ENCODE data around the gene RBM38. TPM values are rescaled to one million over a fixed set of nuclear protein-coding genes. Genes with fewer than 3 reads are reported as not detected.

The RBM38 gene
- total RNA-seq, 1 experiment from 2014 or later: 39.9 TPM

DNA sequence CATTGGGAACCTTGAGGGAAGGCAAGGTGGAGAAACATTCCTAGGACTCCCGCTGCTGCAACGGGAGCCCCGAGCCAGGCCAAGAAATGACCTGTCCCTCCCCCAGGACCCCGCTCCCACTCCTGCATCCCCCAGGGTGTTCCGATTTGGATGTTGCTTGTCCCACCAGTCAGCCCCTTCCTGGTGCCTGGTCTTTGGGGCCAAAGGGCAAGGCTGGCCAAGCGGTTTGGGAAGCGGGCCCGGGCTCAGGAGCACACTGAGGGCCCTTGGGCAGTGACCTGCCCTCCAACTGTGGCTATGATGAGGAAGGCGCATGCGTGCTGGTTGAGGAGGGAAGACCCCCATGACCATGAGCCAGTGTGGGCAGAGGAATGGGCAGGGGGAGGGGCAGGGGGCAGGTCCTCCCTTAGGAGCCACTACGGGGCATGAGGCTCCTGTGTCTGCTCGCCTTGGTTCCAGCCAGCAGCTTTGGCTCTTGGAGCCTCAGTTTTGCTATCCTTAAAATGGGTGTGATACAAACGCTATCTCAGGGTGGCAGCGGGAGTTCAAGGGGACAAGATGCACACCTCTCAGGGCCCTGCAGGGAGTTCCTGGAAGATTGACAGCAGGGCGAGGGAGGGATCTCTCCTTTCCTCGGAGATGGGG is 50.4 kb downstream of the RBM38 start:
- no peaks in the 10 kb centered on the region for H3K27me3 ChIP-seq (ENCODE audit: control insufficient read depth, insufficient read depth, low read length)
- peaks cover 11% of the 10 kb centered on the region for H3K4me1 ChIP-seq (ENCODE audit: control insufficient read depth, insufficient read depth, low read length)
- no peak overlapping the region for H3K4me3 ChIP-seq (ENCODE audit: low read depth in 2 of 2, low read length in 2 of 2)
- DNase-seq (ENCODE audit: low read depth, low spot score): no peak
- in situ Hi-C loops (cut with HindIII; ENCODE audit: low pct_unique_long_range_greater_than_20kb, low sequenced_read_pairs) (no loop called here), intact Hi-C loops (cut with micrococcal nuclease; ENCODE audit: unreplicated experiment) (no loop called here)
- no peaks in the 10 kb centered on the region for H3K36me3 ChIP-seq (ENCODE audit: control insufficient read depth, insufficient read depth, low read length)
- TF ChIP-seq SIN3A (IDR thresholded peaks at IDR 0.05; ENCODE audit: borderline replicate concordance, insufficient read depth, low read depth, low read length): no peak
- no peak for TF ChIP-seq POLR2AphosphoS5 (IDR thresholded peaks at IDR 0.05; ENCODE audit: low read depth, low read length)
- no peak for TF ChIP-seq TCF7L2 (IDR thresholded peaks at IDR 0.05; ENCODE audit: low read depth, low read length)
- TF ChIP-seq, protein P1, sequence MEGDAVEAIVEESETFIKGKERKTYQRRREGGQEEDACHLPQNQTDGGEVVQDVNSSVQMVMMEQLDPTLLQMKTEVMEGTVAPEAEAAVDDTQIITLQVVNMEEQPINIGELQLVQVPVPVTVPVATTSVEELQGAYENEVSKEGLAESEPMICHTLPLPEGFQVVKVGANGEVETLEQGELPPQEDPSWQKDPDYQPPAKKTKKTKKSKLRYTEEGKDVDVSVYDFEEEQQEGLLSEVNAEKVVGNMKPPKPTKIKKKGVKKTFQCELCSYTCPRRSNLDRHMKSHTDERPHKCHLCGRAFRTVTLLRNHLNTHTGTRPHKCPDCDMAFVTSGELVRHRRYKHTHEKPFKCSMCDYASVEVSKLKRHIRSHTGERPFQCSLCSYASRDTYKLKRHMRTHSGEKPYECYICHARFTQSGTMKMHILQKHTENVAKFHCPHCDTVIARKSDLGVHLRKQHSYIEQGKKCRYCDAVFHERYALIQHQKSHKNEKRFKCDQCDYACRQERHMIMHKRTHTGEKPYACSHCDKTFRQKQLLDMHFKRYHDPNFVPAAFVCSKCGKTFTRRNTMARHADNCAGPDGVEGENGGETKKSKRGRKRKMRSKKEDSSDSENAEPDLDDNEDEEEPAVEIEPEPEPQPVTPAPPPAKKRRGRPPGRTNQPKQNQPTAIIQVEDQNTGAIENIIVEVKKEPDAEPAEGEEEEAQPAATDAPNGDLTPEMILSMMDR (IDR thresholded peaks at IDR 0.05): no peak
- TF ChIP-seq, protein P2, sequence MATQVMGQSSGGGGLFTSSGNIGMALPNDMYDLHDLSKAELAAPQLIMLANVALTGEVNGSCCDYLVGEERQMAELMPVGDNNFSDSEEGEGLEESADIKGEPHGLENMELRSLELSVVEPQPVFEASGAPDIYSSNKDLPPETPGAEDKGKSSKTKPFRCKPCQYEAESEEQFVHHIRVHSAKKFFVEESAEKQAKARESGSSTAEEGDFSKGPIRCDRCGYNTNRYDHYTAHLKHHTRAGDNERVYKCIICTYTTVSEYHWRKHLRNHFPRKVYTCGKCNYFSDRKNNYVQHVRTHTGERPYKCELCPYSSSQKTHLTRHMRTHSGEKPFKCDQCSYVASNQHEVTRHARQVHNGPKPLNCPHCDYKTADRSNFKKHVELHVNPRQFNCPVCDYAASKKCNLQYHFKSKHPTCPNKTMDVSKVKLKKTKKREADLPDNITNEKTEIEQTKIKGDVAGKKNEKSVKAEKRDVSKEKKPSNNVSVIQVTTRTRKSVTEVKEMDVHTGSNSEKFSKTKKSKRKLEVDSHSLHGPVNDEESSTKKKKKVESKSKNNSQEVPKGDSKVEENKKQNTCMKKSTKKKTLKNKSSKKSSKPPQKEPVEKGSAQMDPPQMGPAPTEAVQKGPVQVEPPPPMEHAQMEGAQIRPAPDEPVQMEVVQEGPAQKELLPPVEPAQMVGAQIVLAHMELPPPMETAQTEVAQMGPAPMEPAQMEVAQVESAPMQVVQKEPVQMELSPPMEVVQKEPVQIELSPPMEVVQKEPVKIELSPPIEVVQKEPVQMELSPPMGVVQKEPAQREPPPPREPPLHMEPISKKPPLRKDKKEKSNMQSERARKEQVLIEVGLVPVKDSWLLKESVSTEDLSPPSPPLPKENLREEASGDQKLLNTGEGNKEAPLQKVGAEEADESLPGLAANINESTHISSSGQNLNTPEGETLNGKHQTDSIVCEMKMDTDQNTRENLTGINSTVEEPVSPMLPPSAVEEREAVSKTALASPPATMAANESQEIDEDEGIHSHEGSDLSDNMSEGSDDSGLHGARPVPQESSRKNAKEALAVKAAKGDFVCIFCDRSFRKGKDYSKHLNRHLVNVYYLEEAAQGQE (IDR thresholded peaks at IDR 0.05; ENCODE audit: insufficient read depth in 1 of 2, low read depth in 2 of 2, low read length in 1 of 2): no peak
- H3K27ac ChIP-seq (ENCODE audit: low read length): no peak overlapping the region
- BruUV-seq (replicated peaks): no TSS peak
- ChIA-PET CTCF (no interaction called here), POLR2A (no interaction called here)
- H3K9me3 ChIP-seq (ENCODE audit: control insufficient read depth, insufficient read depth, low read depth, low read length): no peaks in the 10 kb centered on the region
- ATAC-seq: no peak

DNA sequence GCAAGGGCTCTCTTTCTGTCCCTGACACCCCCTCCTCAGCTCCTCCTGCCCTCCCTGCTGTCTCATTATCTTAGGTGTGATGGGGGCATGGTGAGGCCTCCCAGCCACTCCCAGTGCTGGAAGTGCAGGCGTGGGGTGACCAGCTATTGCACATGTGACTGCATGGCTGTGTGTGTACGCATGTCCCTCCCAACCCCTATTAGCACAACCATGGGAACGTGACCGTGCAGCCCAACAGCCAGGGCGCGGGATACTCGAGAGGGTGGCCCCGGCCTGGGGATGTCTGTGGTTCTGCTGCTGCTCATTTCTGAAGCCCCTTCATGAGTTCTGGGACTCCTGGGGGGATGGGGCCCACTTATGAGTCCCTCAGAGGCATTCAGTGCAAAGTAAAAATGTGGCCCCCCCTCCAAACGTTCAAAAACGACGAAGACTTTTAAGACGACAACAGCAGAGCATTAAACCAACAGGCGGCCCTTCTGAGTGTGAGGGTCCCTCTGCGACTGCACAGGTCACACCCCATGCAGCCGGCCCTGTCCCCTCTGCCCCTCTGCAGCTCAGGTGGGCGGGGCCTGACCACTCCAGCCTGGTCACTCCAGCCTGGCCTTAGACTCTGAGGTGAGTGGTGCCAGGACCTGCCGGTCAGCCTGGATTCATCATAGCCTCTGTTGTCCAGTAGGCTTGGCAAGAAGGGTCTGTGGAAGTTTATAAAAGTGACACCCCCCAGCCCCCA is 51.1 kb downstream of the RBM38 start:
- intact Hi-C loops (cut with micrococcal nuclease; ENCODE audit: unreplicated experiment): no loop called here
- Histone ChIP-seq H3K27ac (ENCODE audit: low read length) (no peak overlapping the region), H3K36me3 (ENCODE audit: control insufficient read depth, insufficient read depth, low read length) (no peaks in the 10 kb centered on the region), H3K4me1 (ENCODE audit: control insufficient read depth, insufficient read depth, low read length) (peaks cover 11% of the 10 kb centered on the region), H3K27me3 (ENCODE audit: control insufficient read depth, insufficient read depth, low read length) (no peaks in the 10 kb centered on the region), H3K9me3 (ENCODE audit: control insufficient read depth, insufficient read depth, low read depth, low read length) (no peaks in the 10 kb centered on the region), H3K4me3 (ENCODE audit: low read depth in 2 of 2, low read length in 2 of 2) (no peak overlapping the region)
- ChIA-PET CTCF (no interaction called here), POLR2A (no interaction called here)
- in situ Hi-C loops (cut with HindIII; ENCODE audit: low pct_unique_long_range_greater_than_20kb, low sequenced_read_pairs): no loop called here
- BruUV-seq (replicated peaks): no TSS peak
- DNase-seq (ENCODE audit: low read depth, low spot score) (no peak), ATAC-seq (no peak)
- TF ChIP-seq, protein P2 (IDR thresholded peaks at IDR 0.05; ENCODE audit: insufficient read depth in 1 of 2, low read depth in 2 of 2, low read length in 1 of 2): no peak

All from Panc1 (cell line).